Activated CD4-positive, alpha-beta T cell treated with anti-CD3 and anti-CD28 coated beads, Interleukin-10, Interleukin-2, amounts not matched to agents 100 ng/mL and 50 ng/mL, durations not matched to agents 16 hours and 8 hours (primary cell): ENCODE data around the gene MZT2B.
"Not testable (repeated sequence)": the region's sequence is repeated elsewhere in the genome, so short reads cannot be mapped to it uniquely, and the experiment has no call there.

Experiments used
- DNase-seq: peaks from one replicate; pipeline ENCODE4 v3.0.0-alpha.2; 2020

MZT2B gene

DNA sequence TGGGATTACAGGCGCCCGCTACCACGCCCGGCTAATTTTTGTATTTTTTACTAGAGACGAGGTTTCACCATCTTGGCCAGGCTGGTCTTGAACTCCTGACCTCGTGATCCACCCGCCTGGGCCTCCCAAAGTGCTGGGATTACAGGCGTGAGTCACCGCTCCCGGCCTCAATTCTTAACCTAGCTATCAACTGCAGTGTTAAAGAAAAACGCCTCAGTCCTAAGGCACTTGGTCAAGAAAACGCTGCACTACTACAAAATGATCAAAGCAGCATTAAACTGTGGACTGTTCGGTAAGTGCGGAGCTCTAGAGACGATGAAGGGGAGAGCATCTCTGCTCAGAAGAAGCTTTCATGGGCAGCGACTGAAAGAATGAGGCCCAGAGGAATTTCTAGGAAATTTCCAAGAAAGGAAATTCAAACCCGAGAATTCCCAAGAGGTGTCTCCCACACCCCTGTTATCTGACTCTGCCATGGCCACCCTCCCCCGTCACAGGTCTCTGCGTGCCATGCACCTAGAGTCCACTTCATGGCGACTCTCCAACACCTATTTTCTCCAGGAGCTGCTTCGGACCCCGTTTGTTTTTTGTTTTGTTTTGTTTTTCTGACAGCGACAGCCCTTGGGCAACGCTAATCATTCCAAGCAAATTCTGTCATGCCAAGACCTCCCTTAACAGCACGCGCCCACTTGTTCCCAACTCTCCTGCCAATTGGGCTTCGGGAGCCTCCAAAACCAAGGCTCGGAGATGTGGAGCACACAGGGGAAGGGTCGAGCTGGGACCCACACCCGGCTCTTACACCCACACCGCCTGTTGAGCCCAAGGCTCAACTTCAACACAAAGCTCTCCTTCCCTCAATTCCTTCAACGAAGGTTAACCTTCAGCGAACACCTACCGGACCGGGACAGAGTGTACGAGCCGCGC lies 1.4 kb upstream of the MZT2B start:
- not testable (repeated sequence) for DNase-seq

DNA sequence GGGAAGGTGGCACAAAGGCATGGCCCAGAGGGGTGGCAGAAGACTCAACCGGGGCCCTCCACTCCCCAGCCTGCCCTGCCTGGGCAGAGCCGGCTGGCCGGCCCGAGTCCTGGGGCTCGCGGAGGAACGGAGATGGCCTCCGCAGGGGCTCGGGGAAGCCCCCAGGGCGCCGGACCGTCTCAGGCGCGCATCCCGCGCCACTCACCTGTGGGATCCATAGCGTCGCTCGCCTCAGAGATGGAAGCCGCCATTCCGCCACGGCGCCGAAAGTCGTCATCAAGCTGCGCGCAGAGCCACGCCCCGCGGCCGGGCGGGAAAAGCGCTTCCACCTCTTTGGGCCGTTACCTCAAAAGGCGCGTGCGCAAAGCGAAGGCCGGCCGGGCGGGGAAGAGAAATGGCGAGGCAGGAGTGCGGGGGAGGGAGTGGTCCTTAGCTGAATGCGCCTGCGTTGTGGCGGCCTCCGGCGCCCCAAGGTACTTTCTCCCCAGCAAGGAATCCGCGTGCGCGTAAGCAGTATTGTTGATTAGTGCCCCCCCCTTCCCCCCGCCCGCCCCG lies 660 bp upstream of the MZT2B start, which contains the start of gene SMPD4:
Gene SMPD4 (minus strand): TSS at position 278 of the 555 bp plus-strand sequence. CDS start 5,010 bp downstream, outside the sequence.
- peak; percentile 97 for DNase-seq

DNA sequence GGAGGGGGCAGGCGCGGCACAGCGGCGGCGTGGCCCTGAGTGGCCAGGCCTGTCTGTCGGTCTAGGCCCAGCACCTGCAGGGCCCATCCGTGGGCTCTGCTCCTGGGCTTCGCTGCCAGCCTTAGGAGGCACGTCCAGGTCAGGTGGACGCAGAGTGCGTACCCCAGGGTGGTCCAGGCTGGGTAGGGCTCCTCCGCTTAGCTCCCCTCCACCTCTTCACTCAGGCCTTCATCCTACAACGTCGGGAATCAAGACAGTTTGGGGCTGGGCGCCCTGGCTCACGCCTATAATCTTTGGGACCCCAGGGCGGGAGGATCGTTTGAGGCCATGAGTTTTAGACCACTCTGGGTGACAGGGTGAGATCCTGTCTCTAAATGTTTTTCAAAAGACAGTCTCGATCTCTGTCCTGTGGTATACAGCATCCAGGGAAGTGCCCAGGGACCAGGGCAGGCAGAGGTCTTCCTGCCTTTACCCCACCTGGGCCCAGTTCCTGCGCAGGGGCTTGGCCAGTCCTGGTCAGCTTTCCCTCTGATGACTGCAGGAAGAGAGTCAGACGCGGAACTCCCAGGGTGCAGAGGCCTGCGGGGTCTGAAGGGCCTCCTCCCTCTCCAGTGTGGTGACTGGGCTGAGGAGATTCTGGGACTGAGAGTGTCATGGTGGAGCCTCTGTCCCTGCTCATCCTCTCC lies 907 bp downstream of the MZT2B start:
- DNase-seq = not testable (repeated sequence)

DNA sequence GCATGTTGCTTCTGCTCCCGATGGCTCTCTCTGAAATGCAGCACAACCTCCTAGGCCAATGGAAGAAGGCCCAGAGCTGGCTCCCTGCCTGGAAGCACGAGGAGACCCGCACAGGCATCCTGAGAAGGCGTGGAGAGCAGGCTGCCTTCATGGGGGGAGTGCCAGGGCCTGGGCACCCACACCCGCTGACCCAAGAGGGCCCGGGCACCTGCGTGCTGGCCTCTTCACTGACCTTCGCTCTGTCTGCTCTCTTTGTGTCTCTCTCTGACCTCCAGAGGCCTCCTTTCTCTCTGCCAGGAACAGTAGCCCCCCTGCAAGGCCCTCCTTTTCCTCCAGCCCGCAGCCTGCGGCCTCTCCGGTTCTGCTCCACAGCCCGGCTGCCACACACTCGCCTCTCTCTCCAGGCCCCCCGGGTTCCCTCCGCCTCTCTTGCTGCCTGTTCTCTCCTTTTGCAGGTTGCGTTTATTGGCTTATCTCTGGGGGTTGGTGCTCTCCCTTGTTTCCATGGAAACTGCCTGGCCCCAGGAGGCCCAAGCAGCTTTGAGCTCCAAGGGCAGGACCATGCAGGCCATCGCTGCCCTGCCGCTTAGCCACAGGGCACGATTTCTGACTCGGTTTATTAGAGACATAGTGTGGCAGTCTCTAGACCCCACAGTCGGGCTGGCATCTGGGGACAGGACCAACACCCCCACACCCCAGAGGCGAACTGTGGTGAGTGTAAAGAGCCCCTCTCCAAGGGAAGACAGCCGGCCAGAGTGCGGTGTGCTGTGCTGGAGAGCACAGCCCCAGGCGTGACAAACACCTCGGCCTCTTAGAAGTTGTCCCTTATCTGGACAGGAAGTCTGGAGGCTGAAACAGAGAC lies 1.7 kb downstream of the MZT2B start:
- no peak for DNase-seq

DNA sequence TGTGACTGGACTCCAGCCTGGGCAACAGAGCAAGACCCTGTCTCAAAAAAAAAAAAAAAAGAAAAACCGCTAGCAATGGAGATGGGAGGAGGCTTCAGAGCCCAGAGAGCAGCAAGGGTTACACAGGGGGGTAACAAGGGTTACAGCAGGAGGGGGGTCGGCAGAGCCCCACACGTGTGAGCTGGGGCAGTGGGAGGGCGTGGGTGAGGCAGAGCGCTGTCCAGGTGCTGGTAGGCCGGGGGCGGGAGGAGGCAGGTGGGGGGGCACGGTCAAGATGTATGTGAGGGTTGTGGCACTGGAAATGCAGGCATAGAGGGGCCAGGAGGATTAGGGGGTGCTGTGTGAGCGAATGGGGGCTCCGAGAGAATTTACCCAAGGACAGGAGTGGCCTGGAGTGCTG lies 3.4 kb downstream of the MZT2B start:
- no peak for DNase-seq

DNA sequence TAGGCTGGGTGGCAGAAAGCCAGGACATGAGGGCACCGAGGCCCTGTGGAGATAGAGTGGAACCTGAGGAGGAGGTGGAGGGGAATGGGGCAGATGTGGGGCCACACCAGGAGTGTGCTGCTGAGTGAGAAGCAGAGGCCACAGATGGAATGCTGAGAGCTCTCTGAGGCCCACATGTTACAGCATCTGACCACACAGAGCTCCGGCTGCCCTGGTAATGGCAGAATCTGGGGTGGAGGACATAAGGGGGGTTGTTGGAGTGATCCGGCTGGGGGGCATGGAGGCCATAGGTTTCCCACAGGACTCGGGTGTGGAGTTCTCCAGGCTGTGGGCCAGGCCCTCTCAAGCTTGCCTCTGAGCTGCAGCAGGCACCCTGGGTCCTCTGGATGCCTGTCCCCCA lies 3.8 kb downstream of the MZT2B start:
- no peak for DNase-seq

DNA sequence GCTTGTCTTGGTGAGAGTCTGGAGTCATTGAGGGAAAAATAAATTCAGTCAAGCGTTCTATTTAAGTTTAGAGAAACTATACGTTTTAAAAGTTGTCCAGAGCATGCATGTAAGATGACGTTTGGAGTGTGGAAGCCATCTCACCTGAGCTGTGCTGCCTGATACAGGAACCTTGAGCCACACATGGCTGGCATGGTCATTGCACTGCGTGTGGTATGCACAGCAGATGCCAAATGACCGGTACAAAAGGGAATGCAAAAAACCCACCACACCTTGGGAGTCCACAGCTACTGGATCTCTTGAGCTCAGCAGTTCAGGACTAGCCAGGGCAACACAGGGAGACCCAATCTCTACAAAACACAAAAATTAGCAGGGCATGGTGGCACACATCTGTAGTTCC lies 4.3 kb downstream of the MZT2B start:
- DNase-seq = no peak

DNA sequence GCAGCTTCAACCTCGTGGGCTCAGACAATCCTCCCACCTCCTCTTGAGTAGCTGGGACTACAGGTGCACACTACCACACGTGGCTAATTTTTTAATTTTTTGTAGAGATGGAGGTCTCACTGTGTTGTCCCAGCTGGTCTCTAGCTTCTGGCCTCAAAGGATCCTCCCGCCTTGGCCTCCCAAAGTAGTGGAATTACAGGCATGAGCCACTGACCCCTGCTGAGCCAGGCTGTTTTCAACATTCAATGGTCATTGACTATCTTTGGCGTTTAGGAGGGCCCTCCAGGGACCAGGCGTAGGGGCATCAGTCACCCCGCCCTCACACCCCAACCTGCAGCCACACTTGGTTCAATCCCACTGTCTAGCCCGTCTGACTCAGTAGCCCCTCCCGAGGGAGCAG lies 5.2 kb downstream of the MZT2B start:
- DNase-seq = no peak

DNA sequence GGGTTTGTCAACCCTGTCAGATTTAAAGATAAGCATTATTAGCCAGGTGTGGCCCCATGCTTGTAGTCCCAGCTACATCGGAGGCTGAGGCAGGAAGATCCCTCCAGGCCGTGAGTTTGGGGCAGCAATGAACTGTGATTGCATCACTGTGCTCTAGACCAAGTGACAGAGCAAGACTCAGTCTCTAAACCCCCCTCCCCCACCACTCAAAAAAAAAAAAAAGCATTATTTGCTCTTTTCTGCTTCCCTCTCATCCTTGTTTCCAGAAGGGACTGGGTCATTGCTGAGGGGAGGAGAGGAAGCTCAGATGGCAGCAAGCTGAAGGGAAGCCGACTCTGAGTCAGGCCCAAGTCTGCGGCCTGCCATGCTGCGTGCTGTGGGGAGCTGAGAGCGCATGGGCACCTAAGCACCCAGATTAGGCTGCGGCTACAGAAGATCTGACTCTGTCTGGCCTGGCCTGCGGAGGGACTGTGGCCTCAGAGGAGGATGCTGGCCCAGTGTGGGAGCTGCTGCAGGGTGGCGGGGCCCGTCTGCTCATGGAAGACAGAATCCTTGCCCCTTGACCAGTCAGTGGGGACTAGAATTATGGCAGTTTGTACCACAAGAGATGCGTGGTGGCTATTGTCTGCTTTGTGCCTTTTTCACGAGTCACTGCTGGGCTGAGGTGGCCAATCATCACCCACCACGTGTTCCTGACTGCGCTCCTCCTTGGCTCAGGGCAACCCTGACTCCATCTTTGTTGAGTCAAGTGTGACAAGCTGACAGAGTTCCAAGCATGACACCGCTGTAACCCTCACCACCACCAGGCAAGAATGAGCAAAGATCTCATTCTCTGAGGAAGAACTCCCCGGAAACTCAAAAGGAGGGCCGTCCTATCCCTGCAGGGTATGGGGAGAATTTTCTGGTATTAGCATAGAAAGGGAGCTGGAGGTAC lies 6.1 kb downstream of the MZT2B start:
- not testable (repeated sequence) for DNase-seq

DNA sequence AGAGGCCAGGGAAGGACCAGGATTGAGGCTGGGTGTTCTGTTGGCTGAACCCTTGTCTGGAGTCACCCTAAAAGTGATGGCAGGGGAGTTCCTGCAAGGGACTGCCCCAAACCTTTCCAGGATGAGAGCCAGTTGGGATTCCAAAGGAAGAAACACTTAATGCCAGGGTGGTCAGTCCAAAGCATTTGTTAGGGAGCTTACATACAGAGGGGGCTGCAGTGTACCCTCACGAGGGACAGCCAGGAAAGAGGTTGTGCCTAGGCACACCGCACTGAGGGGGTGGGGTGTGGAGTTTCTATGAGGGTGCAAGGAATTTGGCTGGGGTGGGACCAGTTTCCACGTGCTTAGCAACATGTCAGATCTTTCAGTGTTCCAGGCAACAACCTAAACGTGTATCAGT lies 6.9 kb downstream of the MZT2B start:
- not testable (repeated sequence) for DNase-seq

DNA sequence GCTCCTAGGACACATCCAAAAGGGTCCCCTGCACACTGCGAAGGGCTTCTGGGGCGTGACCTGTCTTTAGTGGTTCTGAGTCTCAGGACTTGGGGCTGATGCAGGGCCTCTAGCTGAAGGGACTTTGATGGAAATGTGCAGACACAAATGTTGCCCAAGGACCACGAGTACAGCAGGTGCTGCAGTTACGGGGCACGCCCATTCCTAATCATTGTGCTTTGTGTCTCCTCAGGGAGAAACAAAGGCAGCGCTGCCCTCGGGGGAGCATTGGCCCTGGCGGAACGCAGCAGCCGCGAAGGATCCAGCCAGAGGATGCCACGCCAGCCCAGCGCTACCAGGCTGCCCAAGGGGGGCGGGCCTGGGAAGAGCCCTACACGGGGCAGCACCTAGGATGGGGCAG lies 8.2 kb downstream of the MZT2B start:
- no peak for DNase-seq

DNA sequence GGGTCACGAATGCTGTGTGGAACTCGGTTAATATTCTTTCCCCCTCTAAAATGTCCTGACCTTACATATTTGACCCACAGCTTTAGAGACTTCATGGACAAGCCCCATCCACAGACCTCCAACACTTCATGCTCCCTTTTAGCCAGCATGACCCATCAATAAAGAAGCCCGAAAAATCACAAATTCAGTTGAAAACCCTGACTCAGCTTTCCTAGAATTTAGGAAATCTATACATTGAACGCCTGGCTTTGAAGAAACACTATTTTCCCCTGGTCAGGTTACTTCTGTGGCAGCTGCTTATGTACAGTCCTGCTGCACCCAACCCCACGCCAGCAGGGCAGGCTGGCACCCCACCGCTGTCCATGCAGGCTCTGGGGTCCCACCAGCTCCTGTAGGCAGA lies 9.3 kb downstream of the MZT2B start:
- DNase-seq = not testable (repeated sequence)

DNA sequence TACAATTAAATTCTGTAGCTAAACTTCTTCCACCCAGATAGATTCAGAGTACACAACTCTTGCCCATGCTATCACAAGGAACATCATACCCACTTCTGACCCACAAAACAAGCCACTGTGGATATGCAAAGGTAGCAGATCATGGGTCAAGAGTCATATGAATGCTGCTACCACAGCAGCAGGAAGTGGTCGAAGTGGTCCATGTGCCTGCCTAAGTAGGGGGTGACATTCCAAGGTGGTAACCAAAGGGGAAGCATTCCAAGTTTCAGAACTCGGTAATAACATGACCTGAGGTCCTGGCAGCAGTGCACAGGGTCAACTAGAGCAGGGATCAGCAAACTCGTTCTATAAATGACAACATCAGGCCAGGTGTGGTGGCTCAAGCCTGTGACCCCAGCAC lies 10.4 kb downstream of the MZT2B start:
- not testable (repeated sequence) for DNase-seq

DNA sequence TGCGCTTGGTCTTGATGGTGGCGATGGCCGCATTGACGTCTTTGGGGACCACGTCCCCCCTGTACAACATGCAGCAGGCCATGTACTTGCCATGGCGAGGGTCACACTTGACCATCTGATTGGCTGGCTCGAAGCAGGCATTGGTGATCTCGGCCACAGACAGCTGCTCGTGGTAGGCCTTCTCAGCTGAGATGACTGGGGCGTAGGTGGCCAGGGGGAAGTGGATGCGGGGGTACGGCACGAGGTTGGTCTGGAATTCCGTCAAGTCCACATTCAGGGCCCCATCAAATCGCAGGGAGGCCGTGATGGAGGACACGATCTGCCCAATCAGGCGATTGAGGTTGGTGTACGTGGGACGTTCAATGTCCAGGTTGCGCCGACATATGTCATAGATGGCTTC lies 11.8 kb downstream of the MZT2B start:
- not testable (repeated sequence) for DNase-seq

DNA sequence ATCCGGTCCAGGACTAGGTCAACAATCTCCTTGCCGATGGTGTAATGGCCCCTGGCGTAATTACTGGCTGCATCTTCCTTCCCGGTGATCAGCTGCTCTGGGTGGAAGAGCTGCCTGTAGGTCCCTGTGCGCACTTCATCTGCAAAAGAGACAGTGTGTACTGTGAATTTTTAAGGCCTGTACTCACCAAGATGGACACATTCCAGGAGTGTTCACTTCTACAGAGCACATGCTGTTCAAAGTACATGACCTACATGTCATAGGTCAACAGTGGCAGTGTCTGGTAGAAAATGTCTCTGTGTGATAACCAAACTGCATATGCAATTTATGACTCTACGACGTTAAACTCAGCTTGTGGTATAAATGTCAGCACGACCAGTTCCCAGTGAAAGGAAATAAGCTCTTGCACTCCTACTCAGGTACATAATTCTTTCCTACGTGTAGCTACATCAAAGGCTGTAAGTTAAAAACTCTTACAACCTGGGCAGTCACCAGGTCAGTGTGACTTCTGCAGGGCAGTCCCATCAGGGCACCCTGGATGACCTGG lies 13.1 kb downstream of the MZT2B start:
- not testable (repeated sequence) for DNase-seq

DNA sequence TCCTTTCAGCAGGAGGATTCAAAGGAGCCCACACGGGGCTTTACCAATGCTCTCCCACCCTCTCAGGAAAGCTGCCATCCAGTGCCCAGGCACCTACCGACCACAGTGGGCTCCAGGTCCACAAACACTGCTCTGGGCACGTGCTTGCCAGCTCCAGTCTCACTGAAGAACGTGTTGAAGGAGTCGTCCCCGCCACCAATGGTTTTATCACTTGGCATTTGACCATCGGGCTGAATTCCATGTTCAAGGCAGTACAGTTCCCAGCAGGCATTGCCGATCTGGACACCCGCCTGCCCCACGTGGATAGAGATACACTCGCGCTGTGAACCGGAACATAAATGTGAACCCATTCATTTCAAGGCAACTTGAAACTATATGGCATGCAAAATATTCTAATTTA lies 14.0 kb downstream of the MZT2B start:
- not testable (repeated sequence) for DNase-seq

DNA sequence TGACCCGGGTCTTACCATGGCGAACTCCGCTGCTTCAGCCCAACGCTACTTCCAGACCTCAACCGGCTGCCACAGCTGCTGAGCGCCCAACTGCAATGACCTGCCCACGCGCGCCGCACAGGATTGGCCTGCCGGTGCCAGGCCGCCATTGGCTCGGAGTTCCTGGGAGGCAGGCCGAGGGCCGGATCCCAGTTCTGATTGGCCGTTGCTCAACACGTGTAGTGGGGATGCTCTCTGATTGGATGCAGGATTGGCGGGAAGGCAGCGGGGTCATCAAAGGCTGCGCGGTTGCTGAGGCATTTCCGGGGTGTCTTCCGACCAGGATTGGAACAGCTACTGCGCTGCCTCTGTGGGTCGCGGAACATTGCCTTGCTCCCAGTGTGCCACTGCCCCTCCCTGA lies 16.3 kb downstream of the MZT2B start, which contains the start of gene TUBA3E:
Gene TUBA3E (minus strand): TSS at position 97 of the 400 bp plus-strand sequence. CDS start 79 bp downstream, at position 18.
- no peak for DNase-seq

DNA sequence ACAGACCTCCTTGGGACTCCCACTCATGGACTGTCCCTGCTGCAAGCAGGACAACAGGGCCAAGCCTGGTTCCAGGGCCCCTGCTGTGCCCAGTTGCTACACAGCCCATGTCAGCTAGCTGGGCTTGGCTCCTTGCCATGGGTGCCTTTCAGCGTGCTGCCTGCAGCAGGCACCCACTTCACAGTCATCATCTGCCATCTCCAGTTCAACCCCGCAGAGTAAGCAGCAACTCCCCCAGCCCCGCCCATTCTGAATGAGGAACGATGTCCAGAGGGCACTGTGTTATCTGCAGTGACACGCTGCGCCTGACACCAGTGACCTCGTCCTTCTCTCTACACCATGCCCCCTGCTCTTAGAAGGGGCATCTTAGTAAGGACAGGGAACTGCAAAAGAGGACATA lies 20.5 kb downstream of the MZT2B start:
- not testable (repeated sequence) for DNase-seq

DNA sequence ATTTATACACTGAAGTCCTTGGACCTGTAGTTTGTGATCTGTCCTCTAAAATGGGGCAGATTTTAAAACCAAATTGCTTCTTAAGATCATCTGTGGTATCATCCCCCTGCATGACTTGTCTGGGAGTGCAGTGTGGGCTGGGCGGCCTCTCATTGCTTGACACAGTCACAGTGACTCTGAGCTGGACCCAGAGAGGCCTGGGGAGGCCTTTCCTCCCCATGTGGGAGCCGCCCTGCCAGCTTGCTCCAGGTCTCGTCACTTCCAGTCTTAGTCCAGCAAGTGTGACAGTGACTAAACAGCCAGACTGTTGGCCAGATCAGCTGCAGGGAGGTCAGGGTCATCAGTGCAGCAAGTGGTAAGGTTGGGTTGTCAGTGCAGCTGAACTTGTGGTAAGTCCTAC lies 21.1 kb downstream of the MZT2B start:
- DNase-seq = not testable (repeated sequence)

DNA sequence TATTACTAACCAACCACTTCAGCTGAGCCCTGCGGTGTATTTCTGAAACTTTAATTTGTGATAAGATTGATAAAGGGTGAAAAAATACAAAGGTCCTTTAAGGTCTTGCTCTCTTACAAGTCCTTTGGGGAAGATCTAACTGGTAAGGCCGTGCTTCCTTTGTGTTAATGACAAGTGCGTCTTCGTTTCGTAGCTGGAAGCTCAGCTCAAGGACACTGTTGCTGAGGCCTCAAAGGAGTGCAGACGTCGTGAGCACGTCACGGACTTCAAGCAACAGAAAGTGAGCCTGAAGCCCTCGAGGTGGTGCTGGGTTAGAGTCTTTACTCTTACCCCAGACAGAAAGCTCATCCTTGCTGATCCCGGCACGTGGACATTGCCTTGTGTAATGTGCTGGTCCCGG lies 25.0 kb downstream of the MZT2B start:
- DNase-seq = not testable (repeated sequence)

DNA sequence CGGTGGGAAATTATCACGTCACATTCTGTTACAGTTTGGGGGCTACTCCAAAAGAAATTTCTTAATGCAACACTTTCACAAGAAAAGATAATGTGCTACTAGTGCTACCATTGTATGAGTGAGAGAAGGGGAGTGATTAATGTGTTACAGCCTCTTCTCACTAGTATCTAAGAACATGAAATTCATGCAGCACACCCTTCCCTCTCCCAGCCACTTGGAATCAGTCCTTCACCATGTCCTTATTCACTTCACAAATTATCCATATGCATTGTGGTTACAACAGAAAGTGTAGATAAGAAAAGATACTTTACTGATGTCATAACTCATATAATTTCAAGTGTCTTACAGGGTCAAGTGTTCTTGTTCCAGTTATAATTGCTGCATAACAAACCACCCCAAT lies 37.1 kb downstream of the MZT2B start:
- not testable (repeated sequence) for DNase-seq
